Breast epithelium (tissue), 4 donors: ENCODE measurements around the gene CFH. TPM values are rescaled to one million over a fixed set of nuclear protein-coding genes. Genes with fewer than 3 reads are reported as not detected.
"Not testable (repeated sequence)": the region's sequence is repeated elsewhere in the genome, so short reads cannot be mapped to it uniquely, and the experiment has no call there.

ENCODE experiments used
- DNase-seq, 2 donors: peaks; one replicate each; pipeline ENCODE4 v3.0.0-alpha.2; 2019; ENCODE audit warnings: low spot score in 2 of 2
- H3K27ac ChIP-seq, 2 donors: fragments of 200-600 bp; sonication (generic) in 1 of 2; one replicate each; pipeline ENCODE4 v1.5.1; 2016 to 2019; ENCODE audit warnings: mild to moderate bottlenecking in 1 of 2
- H3K27me3 ChIP-seq, 2 donors: fragments of 200-600 bp; sonication (generic) in 1 of 2; one replicate each; pipeline versions ENCODE4 v1.5.1 to v1.6.0; 2017 to 2019; ENCODE audit warnings: control low read depth in 1 of 2, mild to moderate bottlenecking in 1 of 2
- H3K36me3 ChIP-seq: fragments of 200-600 bp; one replicate; pipeline ENCODE4 v1.5.1; 2019
- H3K4me1 ChIP-seq, 2 donors: fragments of 200-600 bp; sonication (generic); one replicate each; pipeline ENCODE4 v1.5.1; 2016 to 2019; ENCODE audit warnings: control low read depth in 1 of 2
- H3K4me3 ChIP-seq, 3 donors: fragments of 200-600 bp; sonication (generic); 1 replicate in 2 of 3; 2 replicates in 1 of 3; pipeline ENCODE4 v1.5.1; 2016 to 2019; ENCODE audit warnings: mild to moderate bottlenecking in 3 of 3, moderate library complexity in 2 of 3
- H3K9me3 ChIP-seq, 2 donors: fragments of 200-600 bp; sonication (generic) in 1 of 2; one replicate each; pipeline ENCODE4 v1.5.1; 2016 to 2019; ENCODE audit warnings: control low read depth in 1 of 2
- CTCF ChIP-seq, 3 donors: fragments of 450-650 bp; IDR thresholded peaks; one replicate each; pipeline ENCODE4 v1.5.1; 2016 to 2017; ENCODE audit warnings: antibody characterized with exemption in 3 of 3, mild to moderate bottlenecking in 3 of 3, moderate library complexity in 3 of 3
- POLR2A ChIP-seq: fragments of 450-650 bp; IDR thresholded peaks from one replicate; pipeline ENCODE4 v1.6.1; 2016; ENCODE audit warnings: antibody characterized with exemption, mild to moderate bottlenecking, moderate library complexity
- POLR2AphosphoS5 ChIP-seq, 3 donors: sonication (generic); formaldehyde crosslinking; IDR thresholded peaks; one replicate each; pipeline ENCODE4 v1.6.1; 2017; ENCODE audit warnings: antibody characterized with exemption in 3 of 3
- intact Hi-C: fragments of 100-400 bp; cut with DNase I; formaldehyde crosslinking; loops from one replicate; pipeline ENCODE4 v1.15.1; 2023; ENCODE audit warnings: low total_unique reads
- total RNA-seq, 3 donors: library from RNA; depleted of rRNA; stranded (reverse); fragments of >200 nt; gene quantifications; one replicate each; pipeline ENCODE4 v1.1.0, GENCODE V29; 2016

CFH gene
- total RNA-seq, 3 donors from 2014 or later = 59.7 to 266 (median 82.3) TPM

- Histone ChIP-seq H3K27me3 (no peaks in the 10 kb centered on the region), H3K9me3 (no peaks in the 10 kb centered on the region), H3K36me3 (no peaks in the 10 kb centered on the region), H3K4me3 (no peak overlapping the region), H3K27ac (no peak overlapping the region), H3K4me1 (no peaks in the 10 kb centered on the region)
- intact Hi-C loops = no loop called here
- TF ChIP-seq POLR2AphosphoS5 (IDR thresholded peaks at IDR 0.05) = no peak
- TF ChIP-seq POLR2A = no peak
- no peak for TF ChIP-seq CTCF (IDR thresholded peaks at IDR 0.05)
- no peak for DNase-seq
Measured at GRCh38 chr1:196774175-196774574, 122.3 kb downstream of the CFH start.

- intact Hi-C loops = no loop called here
- H3K27ac ChIP-seq = no peak within 1 kb of the TSS
- no peak for DNase-seq
- H3K9me3 ChIP-seq = no peaks in the 10 kb centered on the region
- H3K4me1 ChIP-seq = no peaks in the 10 kb centered on the region
- no peak within 1 kb of the TSS for H3K4me3 ChIP-seq
- no peaks in the 10 kb centered on the region for H3K36me3 ChIP-seq
- TF ChIP-seq CTCF (IDR thresholded peaks at IDR 0.05) = no peak
- no peak for TF ChIP-seq POLR2A
- TF ChIP-seq POLR2AphosphoS5 (IDR thresholded peaks at IDR 0.05) = no peak
- no peaks in the 10 kb centered on the region for H3K27me3 ChIP-seq
Measured at GRCh38 chr1:196774603-196775002, 122.8 kb downstream of the CFH start, which contains the start of gene CFHR3. TSS of gene CFHR3 (plus strand) at chr1:196774840. CDS start at chr1:196774887, 47 bp downstream.

- no peak overlapping the region for H3K4me3 ChIP-seq
- intact Hi-C loops = no loop called here
- DNase-seq = no peak
- H3K27me3 ChIP-seq = no peaks in the 10 kb centered on the region
- no peaks in the 10 kb centered on the region for H3K9me3 ChIP-seq
- H3K36me3 ChIP-seq = no peaks in the 10 kb centered on the region
- no peak overlapping the region for H3K27ac ChIP-seq
- H3K4me1 ChIP-seq = no peaks in the 10 kb centered on the region
- no peak for TF ChIP-seq CTCF (IDR thresholded peaks at IDR 0.05)
- TF ChIP-seq POLR2AphosphoS5 (IDR thresholded peaks at IDR 0.05) = no peak
- no peak for TF ChIP-seq POLR2A
Measured at GRCh38 chr1:196777603-196778002, 125.8 kb downstream of the CFH start.

- Histone ChIP-seq H3K36me3 (no peaks in the 10 kb centered on the region), H3K4me1 (no peaks in the 10 kb centered on the region), H3K9me3 (no peaks in the 10 kb centered on the region), H3K27ac (no peak overlapping the region), H3K4me3 (no peak overlapping the region), H3K27me3 (no peaks in the 10 kb centered on the region)
- no peak for DNase-seq
- intact Hi-C loops = no loop called here
- TF ChIP-seq CTCF (IDR thresholded peaks at IDR 0.05) (no peak), POLR2A (no peak)
Measured at GRCh38 chr1:196779093-196779492, 127.2 kb downstream of the CFH start.

- H3K9me3 ChIP-seq, H3K27me3 ChIP-seq, H3K36me3 ChIP-seq, H3K27ac ChIP-seq, H3K4me3 ChIP-seq, intact Hi-C loops, H3K4me1 ChIP-seq, DNase-seq: not testable (repeated sequence)
Measured at GRCh38 chr1:196791252-196791651, 139.4 kb downstream of the CFH start.

GRCh38 chr1:196794103-196794502 lies 142.3 kb downstream of the CFH start:
- intact Hi-C loops, H3K36me3 ChIP-seq, H3K4me3 ChIP-seq, H3K9me3 ChIP-seq, H3K4me1 ChIP-seq, H3K27ac ChIP-seq, H3K27me3 ChIP-seq, DNase-seq: not testable (repeated sequence)

Other genes starting within 250 kb of the CFH start
- 1 to 10 TPM; 2.6 to 3.7 (median 3.0) TPM for gene KCNT2, start 43.6 kb upstream of the CFH start, total RNA-seq
- not detected for gene CFHR3, start 122.8 kb downstream of the CFH start, total RNA-seq
- not detected for gene CFHR1, start 167.7 kb downstream of the CFH start, total RNA-seq
- not detected for gene CFHR4, start 236.0 kb downstream of the CFH start, total RNA-seq